Activated T-helper 1 cell treated with anti-CD3 and anti-CD28 coated beads, Interleukin-2, amount 50 U/mL, for 16 hours (primary cell): Measurements from ENCODE around the gene RPL14.
A peak's percentile ranks its signal among the peaks of the same experiment; 100 is the strongest.
"Not testable (repeated sequence)": the region's sequence is repeated elsewhere in the genome, so short reads cannot be mapped to it uniquely, and the experiment has no call there.

Source experiments
- DNase-seq, 2 donors: peaks; one replicate each; pipeline ENCODE4 v3.0.0-alpha.2; 2020; ENCODE audit warnings: low read depth in 1 of 2, low spot score in 1 of 2

RPL14 gene

GRCh38 chr3:40456940-40457823 is at the start of gene RPL14:
TSS of gene RPL14 (plus strand) at chr3:40457339. CDS start at chr3:40457472, 133 bp downstream.
- DNase-seq = peak; percentile 89 to 92

GRCh38 chr3:40407611-40408010 is 49.5 kb upstream of the RPL14 start:
- DNase-seq = no peak

GRCh38 chr3:40414270-40414669 is 42.9 kb upstream of the RPL14 start:
- no peak for DNase-seq

GRCh38 chr3:40417845-40418543 is 39.1 kb upstream of the RPL14 start:
- no peak for DNase-seq

- DNase-seq = no peak
Observed at GRCh38 chr3:40422861-40423260, 34.3 kb upstream of the RPL14 start.

- no peak for DNase-seq
Observed at GRCh38 chr3:40427045-40427669, 30.0 kb upstream of the RPL14 start.

GRCh38 chr3:40432793-40433192 is 24.3 kb upstream of the RPL14 start:
- DNase-seq = no peak

- DNase-seq = no peak
Observed at GRCh38 chr3:40437889-40438288, 19.2 kb upstream of the RPL14 start.

- DNase-seq = no peak
Observed at GRCh38 chr3:40445062-40445461, 12.1 kb upstream of the RPL14 start.

GRCh38 chr3:40445880-40446279 is 11.3 kb upstream of the RPL14 start:
- no peak for DNase-seq

GRCh38 chr3:40450438-40450837 is 6.7 kb upstream of the RPL14 start:
- DNase-seq = no peak

- DNase-seq = no peak
Observed at GRCh38 chr3:40451551-40451950, 5.6 kb upstream of the RPL14 start.

- DNase-seq = no peak
Observed at GRCh38 chr3:40452057-40452456, 5.1 kb upstream of the RPL14 start.

- DNase-seq = no peak
Observed at GRCh38 chr3:40452562-40452875, 4.6 kb upstream of the RPL14 start.

- peak; percentile 89 to 94 for DNase-seq
Observed at GRCh38 chr3:40452876-40453730, 4.0 kb upstream of the RPL14 start.

- no peak for DNase-seq
Observed at GRCh38 chr3:40453933-40454332, 3.2 kb upstream of the RPL14 start.

GRCh38 chr3:40455328-40455727 is 1.8 kb upstream of the RPL14 start:
- no peak for DNase-seq

- no peak for DNase-seq
Observed at GRCh38 chr3:40456279-40456939, 730 bp upstream of the RPL14 start.

GRCh38 chr3:40458473-40458872 is 1.3 kb downstream of the RPL14 start:
- DNase-seq = no peak

GRCh38 chr3:40460481-40460880 is 3.3 kb downstream of the RPL14 start:
- not testable (repeated sequence) for DNase-seq

GRCh38 chr3:40461161-40461560 is 4.0 kb downstream of the RPL14 start:
- no peak for DNase-seq
